GM18909 (cell line): ENCODE data around the gene LRRK2.
"Not testable (repeated sequence)": the region's sequence is repeated elsewhere in the genome, so short reads cannot be mapped to it uniquely, and the experiment has no call there.

ENCODE experiments used
- ATAC-seq: cut with Tn5 transposase; IDR thresholded peaks from one replicate; pipeline ENCODE4 v1.9.1; 2021; ENCODE audit warnings: mild to moderate bottlenecking; ENCODE audit not compliant: unreplicated experiment, poor library complexity

The LRRK2 gene

DNA sequence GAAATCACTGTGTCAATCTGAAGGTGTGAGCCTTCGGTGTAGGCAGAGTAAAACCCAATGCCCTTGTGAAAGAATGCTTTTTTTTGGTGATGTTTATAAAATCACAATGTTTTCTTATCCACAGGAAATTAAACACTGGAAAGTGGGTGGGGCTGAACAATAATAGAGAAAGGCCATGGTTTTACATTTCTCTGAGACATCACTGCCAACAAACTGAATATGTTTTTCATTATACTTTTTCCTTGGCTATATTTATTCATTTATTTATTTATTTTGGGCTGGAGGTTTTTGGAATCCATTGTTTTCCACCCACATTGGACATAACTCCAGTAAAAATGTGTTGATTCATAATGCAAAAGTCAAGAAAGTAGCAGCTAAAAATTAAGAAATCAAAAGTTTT, 16.9 kb downstream of the LRRK2 start:
- ATAC-seq = no peak

- ATAC-seq = not testable (repeated sequence)
Measured at GRCh38 chr12:40244526-40245156, 19.8 kb downstream of the LRRK2 start.

- ATAC-seq = no peak
Measured at GRCh38 chr12:40248034-40248433, 23.2 kb downstream of the LRRK2 start.

GRCh38 chr12:40248585-40249297, 23.9 kb downstream of the LRRK2 start:
- ATAC-seq = peak; percentile 73

GRCh38 chr12:40250652-40251051, 25.9 kb downstream of the LRRK2 start:
- not testable (repeated sequence) for ATAC-seq

DNA sequence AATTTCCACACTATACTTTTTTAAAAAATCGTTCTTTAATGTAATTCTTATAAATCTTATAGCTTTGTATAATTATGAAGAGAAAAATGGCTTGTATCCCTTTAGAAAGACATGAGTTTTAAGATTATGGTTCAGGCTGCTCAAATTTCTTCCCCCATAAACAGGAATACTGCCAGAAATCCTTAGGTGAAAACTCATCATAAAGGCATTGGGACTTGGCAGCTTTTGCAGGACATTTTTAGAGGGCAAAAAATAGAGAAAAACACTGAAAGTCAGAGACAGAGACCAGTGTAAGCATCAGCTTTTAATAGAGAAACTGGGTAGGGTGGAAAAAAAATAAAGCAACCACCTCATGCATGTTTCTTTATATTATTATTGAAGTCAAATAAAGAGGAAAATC, 29.1 kb downstream of the LRRK2 start:
- no peak for ATAC-seq

DNA sequence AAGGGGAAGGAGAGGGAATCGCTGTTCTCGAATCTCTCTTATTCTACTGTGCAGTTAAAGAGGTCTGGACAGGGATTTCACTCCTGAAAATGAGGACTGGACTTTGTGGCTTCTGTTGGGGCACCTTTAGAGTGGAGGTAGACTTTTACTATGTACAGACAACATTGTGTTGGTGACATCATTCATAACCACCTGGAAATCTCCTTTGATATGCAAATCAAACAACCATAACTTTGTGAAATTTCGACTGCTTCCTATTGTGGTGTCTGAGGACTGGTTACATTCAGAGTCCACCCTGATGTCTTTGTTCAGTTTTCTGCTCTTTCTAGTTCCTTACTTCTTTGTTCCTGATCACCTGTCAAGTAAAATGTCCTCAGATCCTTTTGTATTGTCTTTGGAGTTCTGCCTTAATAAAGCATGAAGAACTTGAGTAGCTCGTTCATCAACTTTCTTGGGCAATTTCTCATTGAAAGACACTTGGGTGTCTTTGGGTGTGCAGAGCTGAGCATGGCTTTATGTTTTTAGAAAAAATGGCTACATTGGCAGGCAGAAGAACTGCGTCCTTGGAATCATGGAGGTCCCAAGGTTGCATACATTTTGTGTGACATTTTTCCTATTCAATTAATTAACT, 29.8 kb downstream of the LRRK2 start:
- ATAC-seq = no peak

DNA sequence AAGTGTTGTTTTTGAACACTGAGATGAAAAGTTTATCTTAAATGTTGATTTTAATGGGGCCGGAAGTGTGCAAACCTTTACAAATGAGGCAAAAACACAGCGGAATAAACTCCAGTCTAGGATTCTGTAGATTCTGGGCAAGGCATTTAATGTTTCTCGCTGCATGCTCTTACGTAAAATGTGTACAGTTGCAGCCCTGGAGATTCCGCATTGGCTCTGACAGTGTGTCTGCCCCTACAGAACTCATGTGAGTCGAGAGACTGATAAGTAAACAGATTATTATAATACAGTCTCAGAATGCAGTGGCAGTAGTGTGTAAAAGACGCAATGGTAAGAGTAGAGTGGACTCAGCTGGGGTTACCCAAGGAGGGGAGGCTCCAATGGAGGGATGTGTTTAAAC, 33.6 kb downstream of the LRRK2 start:
- no peak for ATAC-seq

DNA sequence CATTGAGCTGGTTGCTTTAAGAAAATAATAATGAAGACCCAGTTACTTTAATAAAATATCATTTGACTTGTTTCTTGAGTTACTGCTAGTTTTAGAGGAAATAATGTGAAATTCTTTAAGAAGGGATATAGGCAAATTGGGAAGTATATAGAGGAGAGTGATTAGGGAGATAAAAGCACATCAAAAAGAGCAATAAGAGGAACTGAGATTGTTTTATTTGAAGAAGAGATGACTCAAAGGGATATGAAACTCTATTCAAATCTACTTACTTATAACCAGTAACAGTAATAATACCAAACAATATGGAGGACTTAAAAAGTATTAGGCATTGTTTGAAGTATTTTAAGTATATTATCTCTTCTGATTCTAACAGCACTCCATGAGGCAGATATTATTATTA, 37.1 kb downstream of the LRRK2 start:
- ATAC-seq = peak; percentile 80

DNA sequence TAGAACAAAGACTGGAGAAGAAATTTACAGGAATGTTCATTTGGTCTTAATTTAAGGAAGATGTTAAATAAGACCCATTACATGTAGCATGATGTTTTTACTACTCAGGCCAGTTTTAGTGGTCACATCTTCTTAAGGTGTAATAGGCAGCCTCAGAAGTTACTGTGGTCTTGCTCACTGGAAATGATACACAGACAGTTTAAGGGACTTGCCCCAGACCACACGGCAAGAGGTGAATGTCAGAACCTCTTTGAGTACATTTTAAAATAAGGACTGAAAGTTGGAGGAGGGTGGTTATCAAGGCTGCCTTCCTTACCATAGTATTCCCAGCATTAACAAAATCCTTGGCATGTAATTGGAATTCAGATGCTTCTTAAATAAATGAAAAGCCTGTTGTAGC, 37.9 kb downstream of the LRRK2 start:
- peak; percentile 87 for ATAC-seq

DNA sequence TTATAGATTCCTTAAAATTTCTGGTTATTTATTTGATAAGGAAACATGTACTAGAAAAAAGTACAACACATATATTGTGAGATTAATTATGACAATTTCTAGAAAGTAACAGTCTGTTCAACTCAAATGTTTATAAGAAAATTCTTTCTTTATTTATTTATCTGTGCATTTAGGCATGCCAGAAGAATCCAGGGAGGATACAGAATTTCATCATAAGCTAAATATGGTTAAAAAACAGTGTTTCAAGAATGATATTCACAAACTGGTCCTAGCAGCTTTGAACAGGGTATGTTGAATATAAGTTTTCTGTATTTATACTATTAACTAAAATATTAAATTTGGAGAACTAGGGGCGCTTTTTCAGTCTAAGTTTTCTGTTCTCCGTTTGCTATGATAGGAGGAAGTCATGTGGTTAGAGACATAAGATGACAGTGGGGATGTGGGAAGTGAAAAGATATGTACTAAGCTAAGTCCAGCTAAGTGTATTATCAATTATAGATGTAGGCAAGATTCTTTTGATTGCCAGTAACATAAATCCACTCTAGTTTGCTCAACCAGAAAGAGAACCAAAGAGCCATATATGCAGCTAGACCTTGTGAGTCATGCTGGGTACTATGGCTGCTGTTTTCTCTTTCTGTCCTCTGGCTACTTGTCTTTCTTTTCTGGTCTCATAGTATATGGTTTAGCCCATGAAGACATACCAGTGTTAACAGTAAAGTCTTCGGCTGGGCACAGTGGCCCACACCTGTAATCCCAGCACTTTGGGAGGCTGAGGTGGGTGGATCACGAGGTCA, 39.0 kb downstream of the LRRK2 start:
- no peak for ATAC-seq

- ATAC-seq = no peak
Measured at GRCh38 chr12:40271981-40272664, 47.3 kb downstream of the LRRK2 start.

DNA sequence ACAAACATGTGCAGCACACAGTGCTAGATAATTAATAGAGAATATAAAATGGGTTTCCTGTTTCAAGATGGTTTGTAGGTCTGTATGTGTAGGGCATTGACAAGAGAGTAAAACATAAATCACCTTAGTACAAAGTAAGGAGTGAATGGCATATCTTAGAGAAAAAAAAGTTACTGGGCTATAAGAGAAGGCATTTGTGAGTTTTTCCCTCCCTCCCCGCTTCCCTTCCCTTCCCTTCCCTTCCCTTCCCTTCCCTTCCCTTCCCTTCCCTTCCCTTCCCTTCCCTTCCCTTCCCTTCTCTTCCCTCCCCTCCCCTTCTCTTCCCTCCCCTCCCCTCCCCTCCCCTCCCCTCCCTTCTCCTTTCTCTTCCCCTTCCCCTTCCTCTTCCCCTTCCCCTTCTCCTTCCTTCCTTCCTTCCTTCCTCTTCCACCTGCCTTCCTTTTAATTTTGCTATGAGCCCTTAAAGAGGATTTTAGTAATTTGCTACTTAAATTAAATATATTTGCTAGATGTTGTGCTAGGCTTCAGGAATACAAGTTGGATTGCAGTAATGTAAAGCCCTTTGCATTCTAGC, 57.1 kb downstream of the LRRK2 start:
- no peak for ATAC-seq

GRCh38 chr12:40286583-40286982, 61.8 kb downstream of the LRRK2 start:
- no peak for ATAC-seq

- ATAC-seq = no peak
Measured at GRCh38 chr12:40287369-40287975, 62.7 kb downstream of the LRRK2 start.

- no peak for ATAC-seq
Measured at GRCh38 chr12:40292788-40293429, 68.1 kb downstream of the LRRK2 start.

DNA sequence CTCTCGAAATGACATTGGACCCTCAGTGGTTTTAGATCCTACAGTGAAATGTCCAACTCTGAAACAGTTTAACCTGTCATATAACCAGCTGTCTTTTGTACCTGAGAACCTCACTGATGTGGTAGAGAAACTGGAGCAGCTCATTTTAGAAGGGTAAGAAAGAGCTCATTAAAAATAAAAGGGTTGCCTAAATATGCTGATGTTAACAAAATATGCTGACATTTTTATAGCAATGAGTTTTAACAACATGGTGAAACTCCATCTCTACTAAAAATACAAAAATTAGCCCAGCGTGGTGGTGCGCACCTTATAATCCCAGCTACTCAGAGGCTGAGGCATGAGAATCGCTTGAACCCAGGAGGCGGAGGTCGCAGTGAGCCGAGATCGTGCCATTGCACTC, 73.5 kb downstream of the LRRK2 start:
- ATAC-seq = no peak

DNA sequence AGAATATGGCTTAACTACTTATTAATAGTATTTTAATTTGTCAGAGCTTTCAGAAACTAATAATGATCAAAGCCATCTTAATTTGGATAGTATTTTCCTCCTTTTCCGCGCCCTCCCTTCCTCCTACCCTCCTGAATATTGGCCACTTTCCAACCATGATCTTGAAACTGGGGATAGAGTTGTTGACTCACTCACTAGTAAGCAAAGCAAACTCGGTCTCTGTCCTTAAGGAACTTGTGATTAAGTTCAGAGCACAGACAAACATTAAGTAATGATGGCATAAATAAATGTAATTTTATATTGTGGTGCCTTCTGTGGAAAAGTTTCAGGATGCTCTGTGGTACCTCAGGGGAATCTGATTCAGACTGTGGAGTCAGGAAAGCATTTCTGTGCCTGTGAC, 75.7 kb downstream of the LRRK2 start:
- ATAC-seq = no peak

DNA sequence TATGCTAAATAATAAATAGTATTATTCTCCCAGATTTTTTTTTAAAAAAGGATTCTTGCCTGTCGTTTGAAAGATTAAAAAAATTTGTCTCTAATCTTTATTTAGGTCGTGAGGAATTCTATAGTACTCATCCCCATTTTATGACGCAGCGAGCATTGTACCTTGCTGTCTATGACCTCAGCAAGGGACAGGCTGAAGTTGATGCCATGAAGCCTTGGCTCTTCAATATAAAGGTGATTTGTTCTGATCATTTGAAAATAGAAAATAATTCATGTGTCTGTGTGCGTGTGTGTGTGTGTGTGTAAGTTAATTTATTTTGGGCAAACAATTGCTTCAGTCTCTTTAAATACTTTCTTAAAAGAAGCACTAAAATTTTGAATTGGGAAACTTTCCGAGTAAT, 84.2 kb downstream of the LRRK2 start:
- no peak for ATAC-seq
